WTC11 (cell line): ENCODE results near the gene NTSR1.

Experiments
- CTCF ChIP-seq: fragments of 200-600 bp; IDR thresholded peaks from 2 replicates; pipeline ENCODE4 v1.8.0; 2022; ENCODE audit warnings: antibody characterized with exemption
- KAT7 ChIP-seq: sonication (generic); formaldehyde crosslinking; IDR thresholded peaks from 2 replicates; pipeline ENCODE4 v1.8.1; 2023; ENCODE audit warnings: missing genetic modification reagents, mild to moderate bottlenecking, borderline replicate concordance
- NR1H2 ChIP-seq: sonication (generic); formaldehyde crosslinking; IDR thresholded peaks from 2 replicates; pipeline ENCODE4 v1.9.0; 2021; ENCODE audit warnings: mild to moderate bottlenecking, moderate library complexity, missing genetic modification reagents
- SP1 ChIP-seq: sonication (generic); formaldehyde crosslinking; conservative IDR thresholded peaks from 2 replicates; pipeline ENCODE4 v1.8.1; 2022; ENCODE audit warnings: missing genetic modification reagents
- TCF7 ChIP-seq: sonication (generic); formaldehyde crosslinking; IDR thresholded peaks from 2 replicates; pipeline ENCODE4 v1.8.0; 2022; ENCODE audit warnings: mild to moderate bottlenecking, low read depth, missing genetic modification reagents, moderate library complexity

GRCh38 chr20:62726276-62726675 is 17.6 kb downstream of the NTSR1 start:
- TF ChIP-seq CTCF (no peak), SP1 (CRISPR knock-in tag) (no peak), KAT7 (CRISPR knock-in tag) (no peak), TCF7 (CRISPR knock-in tag) (no peak), NR1H2 (CRISPR knock-in tag) (no peak)
